ENCODE measurements around the gene GTF2H4.
A peak's percentile ranks its signal among the peaks of the same experiment; 100 is the strongest.

The GTF2H4 gene

DNA sequence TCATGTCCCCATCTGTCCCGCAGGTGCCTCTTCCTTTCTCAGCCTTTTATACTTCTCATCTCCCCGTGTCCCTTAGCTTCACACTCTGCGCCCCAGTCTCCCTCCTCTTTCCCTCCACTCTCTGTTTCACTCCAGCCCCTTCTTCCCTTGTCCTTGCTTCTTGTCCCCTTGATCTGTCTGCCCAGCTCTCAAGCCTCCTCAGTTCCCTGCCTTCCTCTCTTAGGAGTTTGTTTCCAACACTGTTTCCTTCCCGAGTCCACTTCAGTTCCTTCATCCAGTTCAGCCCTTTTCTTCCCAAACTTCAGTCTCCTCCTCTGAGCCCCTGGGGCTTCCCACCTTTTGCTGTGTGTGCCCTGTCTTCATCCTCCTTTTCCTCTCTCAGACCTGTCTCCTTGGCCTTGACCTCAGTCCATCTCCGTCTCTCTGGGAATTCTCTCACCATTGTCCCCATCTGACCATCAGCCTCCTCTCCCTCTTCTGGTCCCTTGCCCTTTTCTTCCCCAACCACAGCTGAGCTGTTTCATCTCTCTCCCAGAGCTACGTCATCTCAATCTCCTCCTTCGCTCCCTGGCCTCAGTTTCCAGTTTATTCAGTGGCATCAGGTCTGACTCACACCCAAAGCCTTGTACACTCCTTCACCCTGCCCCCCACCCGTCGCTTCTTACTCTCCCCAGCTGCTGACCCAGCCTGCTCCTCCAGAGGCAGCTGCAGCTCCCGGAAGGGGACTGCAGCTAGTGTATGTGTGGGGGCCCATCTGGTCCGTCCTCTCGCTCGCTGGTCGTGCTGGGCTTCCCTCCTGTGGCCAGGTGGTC lies 26.4 kb upstream of the GTF2H4 start:
- H3K27ac ChIP-seq (ENCODE audit: low read length), result no peak overlapping the region
- H2AFZ ChIP-seq (ENCODE audit: low read depth, low read length), result no peak overlapping the region
- peaks cover 38% of the 10 kb centered on the region for H3K4me1 ChIP-seq (ENCODE audit: low read length)
- no peaks in the 10 kb centered on the region; the same call in 1 of the 2 replicates for H3K27me3 ChIP-seq (ENCODE audit: low read depth, low read length)
- no peaks in the 10 kb centered on the region for H3K36me3 ChIP-seq (replicated peaks; ENCODE audit: low read depth, low read length)
- H3K4me3 ChIP-seq (ENCODE audit: low read length), result peak overlapping the region; percentile 26; the same call in 1 of the 2 replicates
- no peak for TF ChIP-seq EZH2phosphoT487 (IDR thresholded peaks at IDR 0.05; ENCODE audit: low read depth)
- TF ChIP-seq, protein P1, sequence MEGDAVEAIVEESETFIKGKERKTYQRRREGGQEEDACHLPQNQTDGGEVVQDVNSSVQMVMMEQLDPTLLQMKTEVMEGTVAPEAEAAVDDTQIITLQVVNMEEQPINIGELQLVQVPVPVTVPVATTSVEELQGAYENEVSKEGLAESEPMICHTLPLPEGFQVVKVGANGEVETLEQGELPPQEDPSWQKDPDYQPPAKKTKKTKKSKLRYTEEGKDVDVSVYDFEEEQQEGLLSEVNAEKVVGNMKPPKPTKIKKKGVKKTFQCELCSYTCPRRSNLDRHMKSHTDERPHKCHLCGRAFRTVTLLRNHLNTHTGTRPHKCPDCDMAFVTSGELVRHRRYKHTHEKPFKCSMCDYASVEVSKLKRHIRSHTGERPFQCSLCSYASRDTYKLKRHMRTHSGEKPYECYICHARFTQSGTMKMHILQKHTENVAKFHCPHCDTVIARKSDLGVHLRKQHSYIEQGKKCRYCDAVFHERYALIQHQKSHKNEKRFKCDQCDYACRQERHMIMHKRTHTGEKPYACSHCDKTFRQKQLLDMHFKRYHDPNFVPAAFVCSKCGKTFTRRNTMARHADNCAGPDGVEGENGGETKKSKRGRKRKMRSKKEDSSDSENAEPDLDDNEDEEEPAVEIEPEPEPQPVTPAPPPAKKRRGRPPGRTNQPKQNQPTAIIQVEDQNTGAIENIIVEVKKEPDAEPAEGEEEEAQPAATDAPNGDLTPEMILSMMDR (IDR thresholded peaks at IDR 0.05; ENCODE audit: low read depth, low read length), result no peak
- H3K9me3 ChIP-seq (ENCODE audit: insufficient read depth, low read length), result no peaks in the 10 kb centered on the region
- no peaks in the 10 kb centered on the region for H4K20me1 ChIP-seq (ENCODE audit: insufficient read depth, low read length)
- peak overlapping the region; percentile 98 for H3K4me2 ChIP-seq (ENCODE audit: low read length)
- no peaks in the 10 kb centered on the region for H3K79me2 ChIP-seq (ENCODE audit: low read length)
- no peak overlapping the region for H3K9ac ChIP-seq (ENCODE audit: low read length)

DNA sequence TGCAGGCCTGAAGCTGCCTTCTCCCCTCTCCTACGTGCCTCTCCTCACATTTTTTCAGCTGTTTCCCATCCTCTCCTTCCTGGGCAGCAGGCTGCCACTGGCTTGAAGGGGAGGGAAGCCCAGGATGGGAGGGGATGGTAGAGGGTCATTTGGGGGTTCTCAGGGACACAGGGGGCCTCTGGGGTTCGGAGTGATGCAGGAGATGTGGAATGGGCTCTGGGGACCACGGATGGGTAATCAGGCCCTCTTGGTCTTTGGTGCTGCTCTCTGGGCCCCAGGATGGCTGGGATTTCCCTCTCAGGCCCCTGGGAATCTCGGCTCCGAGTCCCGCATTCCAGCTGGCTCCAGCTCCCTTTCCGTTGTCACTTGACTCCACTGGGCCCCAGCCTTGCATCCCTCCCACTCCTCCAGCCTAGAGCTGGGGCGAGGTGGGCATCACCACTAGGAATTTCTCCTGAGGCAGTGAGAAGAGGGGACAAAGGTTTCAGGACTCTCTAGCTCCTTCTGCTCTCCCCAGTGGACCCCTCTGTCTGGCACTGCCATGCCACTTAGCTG lies 25.7 kb upstream of the GTF2H4 start:
- no peaks in the 10 kb centered on the region for H3K79me2 ChIP-seq (ENCODE audit: low read length)
- no peaks in the 10 kb centered on the region for H4K20me1 ChIP-seq (ENCODE audit: insufficient read depth, low read length)
- peaks cover 37% of the 10 kb centered on the region for H3K4me1 ChIP-seq (ENCODE audit: low read length)
- no peaks in the 10 kb centered on the region for H3K36me3 ChIP-seq (replicated peaks; ENCODE audit: low read depth, low read length)
- H3K9ac ChIP-seq (ENCODE audit: low read length), result no peak overlapping the region
- no peaks in the 10 kb centered on the region; the same call in 1 of the 2 replicates for H3K27me3 ChIP-seq (ENCODE audit: low read depth, low read length)
- peak overlapping the region; percentile 98 for H3K4me2 ChIP-seq (ENCODE audit: low read length)
- H2AFZ ChIP-seq (ENCODE audit: low read depth, low read length), result no peak overlapping the region
- no peak overlapping the region for H3K27ac ChIP-seq (ENCODE audit: low read length)
- TF ChIP-seq, protein P1 (IDR thresholded peaks at IDR 0.05; ENCODE audit: low read depth, low read length), result no peak
- no peak for TF ChIP-seq EZH2phosphoT487 (IDR thresholded peaks at IDR 0.05; ENCODE audit: low read depth)
- H3K9me3 ChIP-seq (ENCODE audit: insufficient read depth, low read length), result no peaks in the 10 kb centered on the region
- peak overlapping the region; percentile 26; the same call in 1 of the 2 replicates for H3K4me3 ChIP-seq (ENCODE audit: low read length)

DNA sequence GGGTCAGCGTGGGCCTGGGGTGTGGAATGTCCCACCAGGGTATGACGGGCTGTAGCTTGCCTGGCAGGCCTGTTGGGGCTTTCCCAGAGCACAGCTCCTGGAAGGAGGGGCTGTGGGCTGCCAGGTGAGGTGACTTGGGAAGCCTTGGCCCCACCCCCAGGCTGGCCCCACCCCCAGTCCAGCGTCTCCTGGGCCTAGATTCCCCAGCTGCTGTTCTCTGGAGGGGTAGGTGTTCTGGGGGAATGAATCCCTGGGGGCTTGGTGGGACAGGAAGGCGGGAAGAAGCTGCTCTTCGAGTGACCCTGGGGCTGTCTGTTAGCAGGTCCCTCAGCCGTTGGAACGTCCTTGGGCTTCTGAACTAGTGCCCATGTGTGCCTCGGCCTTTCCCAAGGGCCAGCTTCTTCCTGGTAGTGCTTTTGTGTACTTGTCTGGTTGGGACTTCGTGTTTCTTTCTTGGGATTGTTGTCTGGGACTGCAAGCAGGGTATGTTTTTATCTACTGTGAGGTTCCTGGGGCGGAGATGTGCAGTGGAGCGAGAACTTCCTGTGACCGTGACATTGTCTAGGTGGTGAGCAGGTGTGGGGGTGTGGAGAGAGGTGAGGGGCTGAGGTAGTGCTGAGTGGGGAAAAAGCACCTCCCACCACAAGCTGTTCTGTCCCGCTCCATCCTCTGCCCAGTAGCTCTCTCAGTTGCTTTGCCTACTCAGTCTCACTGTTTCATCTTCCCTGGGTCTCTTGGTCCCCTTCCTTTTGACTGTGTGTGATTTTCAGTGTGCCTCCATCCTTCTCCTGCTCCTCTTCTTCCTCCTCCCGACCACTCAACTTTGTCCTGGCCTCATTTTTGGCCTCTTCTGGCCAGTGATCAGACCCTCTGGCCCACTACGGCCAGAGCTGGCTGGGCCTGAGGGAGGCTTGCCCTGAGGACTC lies 25.0 kb upstream of the GTF2H4 start:
- Histone ChIP-seq H4K20me1 (ENCODE audit: insufficient read depth, low read length) (no peaks in the 10 kb centered on the region), H3K9me3 (ENCODE audit: insufficient read depth, low read length) (no peaks in the 10 kb centered on the region), H2AFZ (ENCODE audit: low read depth, low read length) (no peak overlapping the region), H3K27ac (ENCODE audit: low read length) (no peak overlapping the region), H3K9ac (ENCODE audit: low read length) (peak overlapping the region; percentile 63), H3K36me3 (replicated peaks; ENCODE audit: low read depth, low read length) (no peaks in the 10 kb centered on the region), H3K4me2 (ENCODE audit: low read length) (peak overlapping the region; percentile 98), H3K4me3 (ENCODE audit: low read length) (peak overlapping the region; percentile 83), H3K4me1 (ENCODE audit: low read length) (peaks cover 33% of the 10 kb centered on the region), H3K27me3 (ENCODE audit: low read depth, low read length) (no peaks in the 10 kb centered on the region; the same call in 1 of the 2 replicates), H3K79me2 (ENCODE audit: low read length) (no peaks in the 10 kb centered on the region)
- TF ChIP-seq EZH2phosphoT487 (IDR thresholded peaks at IDR 0.05; ENCODE audit: low read depth), result no peak
- TF ChIP-seq, protein P1 (IDR thresholded peaks at IDR 0.05; ENCODE audit: low read depth, low read length), result no peak

Measured in OCI-LY3 (cell line).